ENCODE data around the gene BARD1.
"Not testable (repeated sequence)": the region's sequence is repeated elsewhere in the genome, so short reads cannot be mapped to it uniquely, and the experiment has no call there.

The BARD1 gene

GRCh38 chr2:214765180-214765579, 44.3 kb downstream of the BARD1 start:
- no peak for DNase-seq (ENCODE audit: low read depth in 2 of 2)

GRCh38 chr2:214753455-214753854, 56.0 kb downstream of the BARD1 start:
- DNase-seq (ENCODE audit: low read depth in 2 of 2) = no peak

GRCh38 chr2:214750529-214750928, 59.0 kb downstream of the BARD1 start:
- DNase-seq (ENCODE audit: low read depth in 2 of 2) = no peak

GRCh38 chr2:214747992-214748391, 61.5 kb downstream of the BARD1 start:
- no peak for DNase-seq (ENCODE audit: low read depth in 2 of 2)

GRCh38 chr2:214742119-214742518, 67.4 kb downstream of the BARD1 start:
- DNase-seq (ENCODE audit: low read depth in 2 of 2) = no peak

GRCh38 chr2:214740867-214741395, 68.6 kb downstream of the BARD1 start:
- no peak for DNase-seq (ENCODE audit: low read depth in 2 of 2)

- DNase-seq (ENCODE audit: low read depth in 2 of 2) = no peak
These were observed 72.3 kb downstream of the BARD1 start for GRCh38 chr2:214737188-214737587.

- DNase-seq (ENCODE audit: low read depth in 2 of 2) = no peak
These were observed 78.6 kb downstream of the BARD1 start for GRCh38 chr2:214730800-214731407.

GRCh38 chr2:214730248-214730647, 79.2 kb downstream of the BARD1 start:
- no peak for DNase-seq (ENCODE audit: low read depth in 2 of 2)

GRCh38 chr2:214724741-214725140, 84.7 kb downstream of the BARD1 start:
- DNase-seq (ENCODE audit: low read depth in 2 of 2) = no peak

GRCh38 chr2:214717837-214718236, 91.6 kb downstream of the BARD1 start:
- DNase-seq (ENCODE audit: low read depth in 2 of 2) = not testable (repeated sequence)

- DNase-seq (ENCODE audit: low read depth in 2 of 2) = no peak
These were observed 92.5 kb downstream of the BARD1 start for GRCh38 chr2:214716811-214717560.

- DNase-seq (ENCODE audit: low read depth in 2 of 2) = no peak
These were observed 94.5 kb downstream of the BARD1 start for GRCh38 chr2:214715025-214715424.

- no peak for DNase-seq (ENCODE audit: low read depth in 2 of 2)
These were observed 96.2 kb downstream of the BARD1 start for GRCh38 chr2:214713080-214713830.

- DNase-seq (ENCODE audit: low read depth in 2 of 2) = no peak
These were observed 98.8 kb downstream of the BARD1 start for GRCh38 chr2:214710729-214711128.

GRCh38 chr2:214706986-214707385, 102.5 kb downstream of the BARD1 start:
- DNase-seq (ENCODE audit: low read depth in 2 of 2) = no peak

GRCh38 chr2:214699236-214699635, 110.2 kb downstream of the BARD1 start:
- no peak for DNase-seq (ENCODE audit: low read depth in 2 of 2)

- DNase-seq (ENCODE audit: low read depth in 2 of 2) = no peak
These were observed 112.8 kb downstream of the BARD1 start for GRCh38 chr2:214696681-214697080.

GRCh38 chr2:214695789-214696188, 113.7 kb downstream of the BARD1 start:
- no peak for DNase-seq (ENCODE audit: low read depth in 2 of 2)

- DNase-seq (ENCODE audit: low read depth in 2 of 2) = not testable (repeated sequence)
These were observed 125.9 kb downstream of the BARD1 start for GRCh38 chr2:214683557-214683956.

GRCh38 chr2:214679736-214680135, 129.7 kb downstream of the BARD1 start:
- DNase-seq (ENCODE audit: low read depth in 2 of 2) = no peak

- DNase-seq (ENCODE audit: low read depth in 2 of 2) = no peak
These were observed 132.9 kb downstream of the BARD1 start for GRCh38 chr2:214676421-214677089.

All from stimulated activated CD4-positive, alpha-beta T cell treated with anti-CD3 and anti-CD28 coated beads, Interleukin-1b, Interleukin-23, amount 100 ng/mL, for 1 hour (primary cell).